Caco-2 (cell line): ENCODE data around the gene KIRREL2. TPM values are rescaled to one million over a fixed set of nuclear protein-coding genes. Genes with fewer than 3 reads are reported as not detected.

ENCODE experiments used
- BruUV-seq: library from RNA; stranded (reverse); fragments of 400-500 nt; replicated peaks from 2 replicates; lab custom pipeline; 2021; lab: Mats Ljungman, UMichigan
- CTCF ChIA-PET: fragments of 300-600 bp; sonication (Branson Sonifier 250); formaldehyde crosslinking; loops from one replicate; lab custom pipeline; 2022; ENCODE audit warnings: antibody characterized with exemption; lab: Charles Lee
- POLR2A ChIA-PET: fragments of 300-600 bp; sonication (Branson Sonifier 250); formaldehyde crosslinking; loops from one replicate; lab custom pipeline; 2022; ENCODE audit warnings: antibody characterized with exemption; lab: Charles Lee
- DNase-seq, 2 experiments: peaks; one replicate each; pipeline versions ENCODE4 v3.0.0 to v3.0.0-alpha.2; 2020 to 2022
- H3K27me3 ChIP-seq: replicated peaks from 2 replicates; pipeline ENCODE4 v1.6.0; 2011; ENCODE audit warnings: low read length; ENCODE audit not compliant: control insufficient read depth, insufficient read depth
- H3K36me3 ChIP-seq: 2 replicates; pipeline ENCODE4 v1.5.1; 2011; ENCODE audit warnings: low read length; ENCODE audit not compliant: control insufficient read depth, insufficient read depth
- H3K4me1 ChIP-seq: fragments of 250-450 bp; sonication (Bioruptor Pico); 2 replicates; pipeline ENCODE4 v1.5.1; 2020; ENCODE audit warnings: mild to moderate bottlenecking
- H3K4me3 ChIP-seq: 2 replicates; pipeline ENCODE4 v1.5.1; 2011; ENCODE audit warnings: low read depth, mild to moderate bottlenecking, control low read depth, low read length
- H3K9me3 ChIP-seq: fragments of 250-450 bp; sonication (Bioruptor Pico); 2 replicates; pipeline ENCODE4 v1.5.1; 2020; ENCODE audit warnings: mild to moderate bottlenecking, moderate library complexity
- H3K27ac Mint-ChIP-seq: one replicate; pipeline ENCODE4 v1.8.0; 2022; ENCODE audit warnings: mixed read lengths; ENCODE audit not compliant: unreplicated experiment
- H3K27me3 Mint-ChIP-seq: one replicate; pipeline ENCODE4 v1.8.0; 2022; ENCODE audit warnings: mixed read lengths; ENCODE audit not compliant: insufficient read depth, unreplicated experiment
- H3K36me3 Mint-ChIP-seq: one replicate; pipeline ENCODE4 v1.8.0; 2022; ENCODE audit warnings: mild to moderate bottlenecking, mixed read lengths; ENCODE audit not compliant: insufficient read depth, unreplicated experiment
- H3K4me1 Mint-ChIP-seq: one replicate; pipeline ENCODE4 v1.8.0; 2022; ENCODE audit warnings: low read depth, mixed read lengths; ENCODE audit not compliant: unreplicated experiment
- H3K4me3 Mint-ChIP-seq: one replicate; pipeline ENCODE4 v1.8.0; 2022; ENCODE audit warnings: mild to moderate bottlenecking, moderate library complexity, mixed read lengths; ENCODE audit not compliant: unreplicated experiment
- H3K9me3 Mint-ChIP-seq: one replicate; pipeline ENCODE4 v1.8.0; 2022; ENCODE audit warnings: mixed read lengths; ENCODE audit not compliant: unreplicated experiment
- CTCF ChIP-seq, 2 experiments: fragments of 200-600 bp in 1 of 2; IDR thresholded peaks; 1 replicate in 1 of 2; 2 replicates in 1 of 2; pipeline versions ENCODE4 v1.5.1 to v1.8.0; 2011 to 2022; ENCODE audit warnings: antibody characterized with exemption in 1 of 2, control low read depth in 1 of 2, inconsistent platforms in 1 of 2, low read depth in 1 of 2, low read length in 1 of 2, mild to moderate bottlenecking in 1 of 2, moderate library complexity in 1 of 2; ENCODE audit not compliant: insufficient read depth in 1 of 2, severe bottlenecking in 1 of 2, unreplicated experiment in 1 of 2
- intact Hi-C: fragments of 100-400 bp; cut with micrococcal nuclease; formaldehyde crosslinking; loops from one replicate; pipeline ENCODE4 v1.10.0; 2022; ENCODE audit not compliant: unreplicated experiment
- total RNA-seq: library from RNA; stranded (reverse); gene quantifications from 2 replicates; pipeline ENCODE4 v1.2.3, GENCODE V29; 2022

KIRREL2 gene
- total RNA-seq, 1 experiment from 2014 or later: 0.14 TPM

- Histone ChIP-seq H3K36me3 (no peaks in the 10 kb centered on the region; the same call in none of the 2 replicates), H3K4me1 (peaks cover 23% of the 10 kb centered on the region), H3K27me3 (no peaks in the 10 kb centered on the region; the same call in 1 of the 2 replicates), H3K9me3 (no peaks in the 10 kb centered on the region), H3K4me3 (no peak overlapping the region)
- peaks cover 9% of the 10 kb centered on the region for H3K4me1 Mint-ChIP-seq
- no peak overlapping the region for H3K27ac Mint-ChIP-seq
- ChIA-PET CTCF (interaction anchor here (0.5 to 1.6 kb wide), 3 partner anchors 53 to 176 kb away, joined by 4 to 6 read pairs (median 4); no protein-coding TSS in a partner anchor), POLR2A (no interaction called here)
- no peak for TF ChIP-seq CTCF (IDR thresholded peaks at IDR 0.05; ENCODE audit: insufficient read depth in 1 of 2, low read depth in 1 of 2, low read length in 1 of 2, severe bottlenecking in 1 of 2, unreplicated experiment in 1 of 2)
- DNase-seq: no peak
- no TSS peak for BruUV-seq
- no peaks in the 10 kb centered on the region for H3K36me3 Mint-ChIP-seq
- intact Hi-C loops: no loop called here
- no peak overlapping the region for H3K4me3 Mint-ChIP-seq
- peaks cover 25% of the 10 kb centered on the region for H3K27me3 Mint-ChIP-seq
- H3K9me3 Mint-ChIP-seq: no peaks in the 10 kb centered on the region
These were observed 14.1 kb downstream of the KIRREL2 start for GRCh38 chr19:35870798-35871197.

DNA sequence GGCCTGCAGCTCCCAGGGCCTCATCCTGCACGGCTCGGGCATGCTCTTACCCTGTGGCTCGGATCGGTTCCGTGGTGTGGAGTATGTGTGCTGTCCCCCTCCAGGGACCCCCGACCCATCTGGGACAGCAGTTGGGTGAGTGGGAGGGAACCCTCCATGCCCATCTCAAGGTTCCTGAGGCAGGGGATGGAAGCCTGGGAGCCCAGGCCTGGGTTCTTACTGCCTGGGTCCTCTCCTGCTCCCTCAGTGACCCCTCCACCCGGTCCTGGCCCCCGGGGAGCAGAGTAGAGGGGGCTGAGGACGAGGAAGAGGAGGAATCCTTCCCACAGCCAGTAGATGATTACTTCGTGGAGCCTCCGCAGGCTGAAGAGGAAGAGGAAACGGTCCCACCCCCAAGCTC, 14.9 kb downstream of the KIRREL2 start:
- Mint-ChIP-seq H3K27me3 (peaks cover 24% of the 10 kb centered on the region), H3K9me3 (no peaks in the 10 kb centered on the region), H3K27ac (no peak overlapping the region), H3K4me1 (peaks cover 9% of the 10 kb centered on the region), H3K36me3 (no peaks in the 10 kb centered on the region), H3K4me3 (no peak overlapping the region)
- DNase-seq: no peak
- H3K27me3 ChIP-seq: no peaks in the 10 kb centered on the region; the same call in none of the 2 replicates
- no peaks in the 10 kb centered on the region; the same call in none of the 2 replicates for H3K36me3 ChIP-seq
- no peak for TF ChIP-seq CTCF (IDR thresholded peaks at IDR 0.05; ENCODE audit: insufficient read depth in 1 of 2, low read depth in 1 of 2, low read length in 1 of 2, severe bottlenecking in 1 of 2, unreplicated experiment in 1 of 2)
- BruUV-seq: no TSS peak
- H3K4me1 ChIP-seq: peaks cover 23% of the 10 kb centered on the region
- POLR2A ChIA-PET: no interaction called here
- CTCF ChIA-PET: no interaction called here
- no peaks in the 10 kb centered on the region for H3K9me3 ChIP-seq
- no peak overlapping the region for H3K4me3 ChIP-seq
- intact Hi-C loops: no loop called here

DNA sequence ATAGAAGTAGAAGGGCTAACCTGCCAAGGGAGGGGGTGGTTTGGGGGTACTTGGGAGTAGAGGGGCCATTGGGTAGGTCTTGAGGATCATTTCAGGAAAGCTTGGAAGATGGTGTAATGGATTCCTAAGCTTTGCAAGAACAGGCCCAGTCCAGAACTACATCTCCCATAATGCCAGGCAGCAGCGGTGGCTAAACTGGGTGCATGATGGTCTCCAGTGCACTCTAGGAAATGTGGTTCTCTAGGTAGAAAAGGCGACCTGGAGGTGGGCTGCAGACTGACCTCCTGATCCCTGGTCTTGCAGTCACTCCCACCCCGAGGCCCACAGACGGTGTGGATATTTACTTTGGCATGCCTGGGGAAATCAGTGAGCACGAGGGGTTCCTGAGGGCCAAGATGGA, 15.5 kb downstream of the KIRREL2 start:
- ChIA-PET CTCF (no interaction called here), POLR2A (no interaction called here)
- H3K4me1 ChIP-seq: peaks cover 23% of the 10 kb centered on the region
- peaks cover 23% of the 10 kb centered on the region for H3K27me3 Mint-ChIP-seq
- no peaks in the 10 kb centered on the region for H3K9me3 Mint-ChIP-seq
- no peaks in the 10 kb centered on the region for H3K36me3 Mint-ChIP-seq
- H3K4me1 Mint-ChIP-seq: peaks cover 9% of the 10 kb centered on the region
- H3K9me3 ChIP-seq: no peaks in the 10 kb centered on the region
- no TSS peak for BruUV-seq
- no peak for TF ChIP-seq CTCF (IDR thresholded peaks at IDR 0.05; ENCODE audit: insufficient read depth in 1 of 2, low read depth in 1 of 2, low read length in 1 of 2, severe bottlenecking in 1 of 2, unreplicated experiment in 1 of 2)
- H3K27me3 ChIP-seq: no peaks in the 10 kb centered on the region; the same call in none of the 2 replicates
- no peak overlapping the region for H3K27ac Mint-ChIP-seq
- no peak for DNase-seq
- H3K4me3 Mint-ChIP-seq: no peak overlapping the region
- no peak overlapping the region for H3K4me3 ChIP-seq
- intact Hi-C loops: no loop called here
- H3K36me3 ChIP-seq: no peaks in the 10 kb centered on the region; the same call in none of the 2 replicates
